Fibroblast of skin of left quadriceps (primary cell): Measurements from ENCODE around the gene ACSM4.
A peak's percentile ranks its signal among the peaks of the same experiment; 100 is the strongest.
"Not testable (repeated sequence)": the region's sequence is repeated elsewhere in the genome, so short reads cannot be mapped to it uniquely, and the experiment has no call there.

Experiments used
- DNase-seq, 2 experiments: peaks; one replicate each; pipeline ENCODE4 v3.0.0-alpha.2; 2013; ENCODE audit warnings: low read depth in 2 of 2

ACSM4 gene

GRCh38 chr12:7337790-7338189 lies 33.9 kb downstream of the ACSM4 start:
- not testable (repeated sequence) for DNase-seq

GRCh38 chr12:7339675-7340074 lies 35.8 kb downstream of the ACSM4 start:
- no peak for DNase-seq

- DNase-seq: no peak
Observed at GRCh38 chr12:7344833-7345606, 41.1 kb downstream of the ACSM4 start.

GRCh38 chr12:7346551-7347225 lies 42.8 kb downstream of the ACSM4 start:
- DNase-seq: no peak

- DNase-seq: no peak
Observed at GRCh38 chr12:7349418-7349817, 45.5 kb downstream of the ACSM4 start.

GRCh38 chr12:7351177-7351576 lies 47.3 kb downstream of the ACSM4 start:
- DNase-seq: no peak

- no peak for DNase-seq
Observed at GRCh38 chr12:7352661-7353060, 48.8 kb downstream of the ACSM4 start.

- no peak for DNase-seq
Observed at GRCh38 chr12:7354529-7354928, 50.7 kb downstream of the ACSM4 start.

- DNase-seq: no peak
Observed at GRCh38 chr12:7361265-7361664, 57.4 kb downstream of the ACSM4 start.

GRCh38 chr12:7362734-7363133 lies 58.9 kb downstream of the ACSM4 start:
- no peak for DNase-seq

- DNase-seq: no peak
Observed at GRCh38 chr12:7369274-7369729, 65.4 kb downstream of the ACSM4 start.

- no peak for DNase-seq
Observed at GRCh38 chr12:7373226-7373625, 69.4 kb downstream of the ACSM4 start.

- peak; percentile 7 to 14 for DNase-seq
Observed at GRCh38 chr12:7374423-7375144, 70.7 kb downstream of the ACSM4 start.

- no peak for DNase-seq
Observed at GRCh38 chr12:7375145-7375543, 71.3 kb downstream of the ACSM4 start.

GRCh38 chr12:7376196-7376595 lies 72.3 kb downstream of the ACSM4 start:
- peak; percentile 50 to 54 for DNase-seq
